Fibroblast of mammary gland (primary cell): ENCODE results near the gene MGAT4A.

Experiments
- DNase-seq: peaks from one replicate; pipeline ENCODE4 v3.0.0-alpha.2; 2010; ENCODE audit warnings: low read depth
- H3K4me3 ChIP-seq: 2 replicates; pipeline ENCODE4 v1.5.1; 2011; ENCODE audit warnings: low read depth, mild to moderate bottlenecking, low read length, moderate library complexity; ENCODE audit not compliant: control insufficient read depth
- CTCF ChIP-seq: conservative IDR thresholded peaks from 2 replicates; pipeline ENCODE4 v1.5.1; 2011; ENCODE audit warnings: low read depth, low read length, inconsistent platforms; ENCODE audit not compliant: control insufficient read depth, insufficient read depth

The MGAT4A gene

GRCh38 chr2:98572211-98572610 lies 158.7 kb downstream of the MGAT4A start:
- TF ChIP-seq CTCF, result no peak
- no peak overlapping the region for H3K4me3 ChIP-seq
- no peak for DNase-seq

GRCh38 chr2:98571796-98572195 lies 159.1 kb downstream of the MGAT4A start:
- no peak for DNase-seq
- H3K4me3 ChIP-seq, result no peak overlapping the region
- no peak for TF ChIP-seq CTCF

GRCh38 chr2:98571121-98571701 lies 159.7 kb downstream of the MGAT4A start:
- TF ChIP-seq CTCF, result no peak
- no peak for DNase-seq
- no peak overlapping the region for H3K4me3 ChIP-seq

GRCh38 chr2:98570356-98570755 lies 160.6 kb downstream of the MGAT4A start:
- no peak for DNase-seq
- H3K4me3 ChIP-seq, result no peak overlapping the region
- TF ChIP-seq CTCF, result no peak

- no peak for DNase-seq
- no peak for TF ChIP-seq CTCF
- no peak overlapping the region for H3K4me3 ChIP-seq
These were observed 161.0 kb downstream of the MGAT4A start for GRCh38 chr2:98569915-98570314.

- DNase-seq, result peak; percentile 23
- no peak overlapping the region for H3K4me3 ChIP-seq
- TF ChIP-seq CTCF, result peak; percentile 76
These were observed 161.6 kb downstream of the MGAT4A start for GRCh38 chr2:98569197-98569793.
